Keratinocyte (primary cell): ENCODE results near the gene TMEM201.

ENCODE experiments used
- EZH2 ChIP-seq: IDR thresholded peaks from one replicate; pipeline ENCODE4 v1.6.1; 2012; ENCODE audit warnings: inconsistent platforms, mild to moderate bottlenecking, low read length, moderate library complexity
- TF ChIP-seq, protein P1 (sequence below), 3 experiments: IDR thresholded peaks in 1 of 3; conservative IDR thresholded peaks in 1 of 3; optimal IDR thresholded peaks in 1 of 3; 2 replicates in 2 of 3; 3 replicates in 1 of 3; pipeline versions ENCODE3 to v1.5.1; 2011; ENCODE audit warnings: low read length in 3 of 3, mild to moderate bottlenecking in 3 of 3, moderate library complexity in 2 of 3, control low read depth in 1 of 3, inconsistent platforms in 1 of 3; ENCODE audit not compliant: insufficient read depth in 2 of 3; ENCODE audit errors: extremely low read depth in 1 of 3

DNA sequence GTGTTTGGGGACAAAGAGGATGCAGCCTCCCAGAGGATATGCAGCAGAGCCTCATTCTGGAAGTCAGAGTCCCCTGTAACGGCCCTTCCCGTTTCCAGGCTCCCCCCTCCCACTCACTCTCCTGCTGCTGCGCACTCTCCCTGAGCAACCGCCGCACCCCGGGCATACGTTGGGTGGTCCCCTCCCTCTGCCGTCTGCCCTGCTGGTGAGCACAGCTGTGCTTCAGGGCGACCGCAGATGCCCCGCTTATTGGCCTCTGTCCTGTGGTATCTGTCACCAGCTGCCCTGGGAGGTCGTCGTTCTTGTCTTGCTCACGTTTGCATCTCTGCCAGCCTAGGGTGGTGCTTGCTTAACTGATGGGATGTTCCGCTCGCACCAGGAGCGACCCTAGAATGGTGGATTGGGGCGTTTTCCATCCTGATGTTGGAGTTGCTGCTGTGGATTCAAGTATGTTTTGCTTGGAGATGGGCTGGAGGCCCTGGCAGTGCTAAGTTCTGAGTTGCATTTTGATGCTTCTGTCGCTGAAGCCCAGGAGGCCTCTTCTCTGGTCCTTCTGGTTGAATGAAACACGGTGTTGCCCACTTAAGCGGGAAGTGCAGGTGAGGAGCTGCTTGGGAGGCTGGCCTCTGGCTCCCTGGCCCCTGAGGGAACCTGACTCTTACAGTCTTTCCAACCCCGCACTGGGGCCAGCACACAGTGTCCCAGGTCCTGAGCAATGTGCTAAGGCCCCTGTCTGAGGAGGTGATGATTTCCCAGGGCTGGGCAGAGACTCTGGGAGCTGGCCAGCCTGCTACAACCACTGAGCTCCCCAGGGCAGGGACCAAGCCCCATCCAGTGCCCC lies 3.2 kb downstream of the TMEM201 start:
- TF ChIP-seq, protein P1, sequence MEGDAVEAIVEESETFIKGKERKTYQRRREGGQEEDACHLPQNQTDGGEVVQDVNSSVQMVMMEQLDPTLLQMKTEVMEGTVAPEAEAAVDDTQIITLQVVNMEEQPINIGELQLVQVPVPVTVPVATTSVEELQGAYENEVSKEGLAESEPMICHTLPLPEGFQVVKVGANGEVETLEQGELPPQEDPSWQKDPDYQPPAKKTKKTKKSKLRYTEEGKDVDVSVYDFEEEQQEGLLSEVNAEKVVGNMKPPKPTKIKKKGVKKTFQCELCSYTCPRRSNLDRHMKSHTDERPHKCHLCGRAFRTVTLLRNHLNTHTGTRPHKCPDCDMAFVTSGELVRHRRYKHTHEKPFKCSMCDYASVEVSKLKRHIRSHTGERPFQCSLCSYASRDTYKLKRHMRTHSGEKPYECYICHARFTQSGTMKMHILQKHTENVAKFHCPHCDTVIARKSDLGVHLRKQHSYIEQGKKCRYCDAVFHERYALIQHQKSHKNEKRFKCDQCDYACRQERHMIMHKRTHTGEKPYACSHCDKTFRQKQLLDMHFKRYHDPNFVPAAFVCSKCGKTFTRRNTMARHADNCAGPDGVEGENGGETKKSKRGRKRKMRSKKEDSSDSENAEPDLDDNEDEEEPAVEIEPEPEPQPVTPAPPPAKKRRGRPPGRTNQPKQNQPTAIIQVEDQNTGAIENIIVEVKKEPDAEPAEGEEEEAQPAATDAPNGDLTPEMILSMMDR (optimal IDR thresholded peaks at IDR 0.05 in 1 of 3, IDR thresholded peaks at IDR 0.05 in 1 of 3, conservative IDR thresholded peaks at IDR 0.05 in 1 of 3; ENCODE audit: extremely low read depth in 1 of 3, insufficient read depth in 2 of 3, low read length in 3 of 3) = no peak
- TF ChIP-seq EZH2 = no peak
